ENCODE measurements around the gene CEBPZOS. TPM values are rescaled to one million over a fixed set of nuclear protein-coding genes. Genes with fewer than 3 reads are reported as not detected.

CEBPZOS gene
- total RNA-seq, 1 donor from 2014 or later = not detected

DNA sequence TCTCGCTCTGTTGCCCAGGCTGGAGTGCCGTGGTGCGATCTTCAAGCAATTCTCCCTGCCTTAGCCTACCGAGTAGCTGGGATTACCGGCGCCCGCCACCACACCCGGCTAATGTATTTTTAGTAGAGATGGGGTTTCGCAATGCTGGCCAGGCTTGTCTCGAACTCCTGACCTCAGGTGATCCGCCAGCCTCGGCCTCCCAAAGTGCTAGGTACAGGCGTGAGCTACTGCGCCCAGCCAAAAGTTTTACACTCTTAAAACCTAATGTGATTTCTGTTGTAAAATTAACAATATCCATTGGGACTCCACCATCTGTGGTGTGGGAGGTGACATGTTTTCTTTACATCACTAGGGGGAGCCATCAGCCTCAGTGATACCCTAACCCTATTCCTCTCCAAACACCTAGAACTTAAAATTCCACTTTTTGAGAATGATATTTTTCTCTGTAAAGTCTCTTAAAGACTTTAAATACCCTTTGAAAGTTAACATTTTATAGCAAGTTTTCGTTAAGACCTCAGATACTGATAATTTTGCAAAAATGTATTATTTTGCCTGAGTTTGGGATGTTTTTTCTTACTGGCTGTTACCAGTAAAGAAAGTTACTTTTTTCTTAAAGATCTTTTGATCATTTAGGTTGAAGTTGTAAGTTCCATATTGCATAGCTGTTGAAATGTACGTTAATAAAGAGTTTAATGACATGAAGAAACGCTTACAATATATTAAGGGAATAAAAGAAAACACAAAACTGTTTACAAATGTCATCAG, 27.9 kb upstream of the CEBPZOS start:
- TF ChIP-seq, protein P1, sequence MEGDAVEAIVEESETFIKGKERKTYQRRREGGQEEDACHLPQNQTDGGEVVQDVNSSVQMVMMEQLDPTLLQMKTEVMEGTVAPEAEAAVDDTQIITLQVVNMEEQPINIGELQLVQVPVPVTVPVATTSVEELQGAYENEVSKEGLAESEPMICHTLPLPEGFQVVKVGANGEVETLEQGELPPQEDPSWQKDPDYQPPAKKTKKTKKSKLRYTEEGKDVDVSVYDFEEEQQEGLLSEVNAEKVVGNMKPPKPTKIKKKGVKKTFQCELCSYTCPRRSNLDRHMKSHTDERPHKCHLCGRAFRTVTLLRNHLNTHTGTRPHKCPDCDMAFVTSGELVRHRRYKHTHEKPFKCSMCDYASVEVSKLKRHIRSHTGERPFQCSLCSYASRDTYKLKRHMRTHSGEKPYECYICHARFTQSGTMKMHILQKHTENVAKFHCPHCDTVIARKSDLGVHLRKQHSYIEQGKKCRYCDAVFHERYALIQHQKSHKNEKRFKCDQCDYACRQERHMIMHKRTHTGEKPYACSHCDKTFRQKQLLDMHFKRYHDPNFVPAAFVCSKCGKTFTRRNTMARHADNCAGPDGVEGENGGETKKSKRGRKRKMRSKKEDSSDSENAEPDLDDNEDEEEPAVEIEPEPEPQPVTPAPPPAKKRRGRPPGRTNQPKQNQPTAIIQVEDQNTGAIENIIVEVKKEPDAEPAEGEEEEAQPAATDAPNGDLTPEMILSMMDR (IDR thresholded peaks at IDR 0.05) = peak; percentile 86
- Mint-ChIP-seq H3K9me3 (ENCODE audit: low read depth) (peaks cover 15% of the 10 kb centered on the region), H3K27me3 (ENCODE audit: low read depth) (no peaks in the 10 kb centered on the region), H3K4me1 (ENCODE audit: low read depth) (peaks cover 12% of the 10 kb centered on the region), H3K4me3 (ENCODE audit: unreplicated experiment) (no peak overlapping the region), H3K27ac (ENCODE audit: unreplicated experiment) (no peak overlapping the region), H3K36me3 (ENCODE audit: low read depth) (peaks cover 4% of the 10 kb centered on the region)
- DNase-seq (ENCODE audit: low spot score) = no peak

DNA sequence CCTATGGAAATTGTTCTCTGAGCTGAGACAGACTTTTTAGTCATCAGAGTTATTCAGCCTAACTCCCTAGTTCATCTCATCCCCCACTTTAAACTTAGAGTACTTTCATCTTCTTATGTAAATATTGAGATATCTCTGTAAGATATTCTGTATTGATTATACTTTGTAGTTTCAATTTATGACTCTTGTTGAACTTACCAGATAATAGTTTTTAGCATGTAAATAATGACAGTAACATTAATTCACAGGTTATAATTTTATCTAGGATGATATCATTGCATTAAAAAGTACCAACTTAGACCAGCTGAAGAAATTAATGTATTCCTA, 24.7 kb upstream of the CEBPZOS start:
- H3K27ac Mint-ChIP-seq (ENCODE audit: unreplicated experiment) = no peak overlapping the region
- no peaks in the 10 kb centered on the region for H3K9me3 Mint-ChIP-seq (ENCODE audit: low read depth)
- TF ChIP-seq, protein P1 (IDR thresholded peaks at IDR 0.05) = no peak

DNA sequence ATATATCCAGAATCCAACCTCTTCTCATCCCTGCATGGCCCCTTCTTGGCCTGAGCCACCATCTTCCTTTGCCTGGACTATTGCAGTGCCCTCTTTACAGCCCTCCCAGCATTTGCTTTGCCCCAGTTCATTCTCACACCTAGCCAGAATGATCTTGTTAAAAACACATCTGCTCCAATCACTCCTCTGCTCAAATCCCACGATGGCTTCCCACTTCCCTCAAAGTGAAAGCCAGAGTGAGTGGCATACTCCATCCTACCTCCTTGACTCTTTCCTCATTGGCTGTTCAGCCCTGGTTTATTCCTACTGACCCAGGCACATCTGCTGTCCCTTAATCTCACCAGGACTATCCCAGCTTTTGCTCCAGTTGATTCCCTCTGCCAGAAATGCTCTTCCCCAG, 22.6 kb upstream of the CEBPZOS start:
- H3K9me3 Mint-ChIP-seq (ENCODE audit: low read depth) = no peaks in the 10 kb centered on the region
- TF ChIP-seq, protein P1 (IDR thresholded peaks at IDR 0.05) = no peak
- no peak overlapping the region for H3K4me3 Mint-ChIP-seq (ENCODE audit: unreplicated experiment)
- no peaks in the 10 kb centered on the region for H3K36me3 Mint-ChIP-seq (ENCODE audit: low read depth)
- no peak for DNase-seq (ENCODE audit: low spot score)
- H3K4me1 Mint-ChIP-seq (ENCODE audit: low read depth) = peaks cover 5% of the 10 kb centered on the region
- H3K27ac Mint-ChIP-seq (ENCODE audit: unreplicated experiment) = no peak overlapping the region
- no peaks in the 10 kb centered on the region for H3K27me3 Mint-ChIP-seq (ENCODE audit: low read depth)

More for the DNA sequence above, 24.7 kb upstream of the CEBPZOS start:
- peaks cover 12% of the 10 kb centered on the region for H3K4me1 Mint-ChIP-seq (ENCODE audit: low read depth)
- H3K36me3 Mint-ChIP-seq (ENCODE audit: low read depth) = no peaks in the 10 kb centered on the region
- no peak overlapping the region for H3K4me3 Mint-ChIP-seq (ENCODE audit: unreplicated experiment)
- no peaks in the 10 kb centered on the region for H3K27me3 Mint-ChIP-seq (ENCODE audit: low read depth)
- DNase-seq (ENCODE audit: low spot score) = no peak

DNA sequence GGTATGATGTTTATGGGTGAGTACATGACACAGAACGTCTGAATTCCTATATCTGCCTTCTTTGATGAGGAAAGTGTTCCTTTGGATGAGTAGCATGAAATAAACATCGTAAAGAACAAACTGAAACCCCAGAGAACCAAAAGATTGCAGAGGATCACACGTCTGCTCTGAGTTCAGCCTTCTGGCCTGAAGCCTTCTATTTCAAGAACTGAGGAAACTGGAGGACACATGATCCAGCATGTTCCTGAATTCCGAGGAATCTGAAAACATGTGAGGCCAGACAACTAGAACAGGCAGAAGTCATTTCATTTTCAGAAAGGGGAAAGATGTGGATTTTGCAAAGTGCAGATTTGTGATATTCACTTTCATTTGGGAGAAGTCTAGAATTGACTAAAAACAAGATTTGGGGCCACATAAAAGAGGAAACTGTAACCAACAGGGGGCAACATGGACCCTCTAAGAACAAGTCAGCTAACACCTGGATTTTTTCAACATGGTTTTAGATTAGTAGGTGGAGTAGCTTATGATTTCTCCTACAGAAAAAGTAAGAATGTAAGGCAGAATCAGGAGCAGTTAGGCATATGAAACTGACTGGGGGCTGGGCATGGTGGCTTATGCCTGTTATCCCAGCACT, 16.2 kb upstream of the CEBPZOS start:
- H3K36me3 Mint-ChIP-seq (ENCODE audit: low read depth) = no peaks in the 10 kb centered on the region
- DNase-seq (ENCODE audit: low spot score) = no peak
- H3K4me1 Mint-ChIP-seq (ENCODE audit: low read depth) = peaks cover 5% of the 10 kb centered on the region
- H3K9me3 Mint-ChIP-seq (ENCODE audit: low read depth) = no peaks in the 10 kb centered on the region
- H3K27me3 Mint-ChIP-seq (ENCODE audit: low read depth) = no peaks in the 10 kb centered on the region
- no peak overlapping the region for H3K27ac Mint-ChIP-seq (ENCODE audit: unreplicated experiment)
- H3K4me3 Mint-ChIP-seq (ENCODE audit: unreplicated experiment) = no peak overlapping the region
- TF ChIP-seq, protein P1 (IDR thresholded peaks at IDR 0.05) = no peak

DNA sequence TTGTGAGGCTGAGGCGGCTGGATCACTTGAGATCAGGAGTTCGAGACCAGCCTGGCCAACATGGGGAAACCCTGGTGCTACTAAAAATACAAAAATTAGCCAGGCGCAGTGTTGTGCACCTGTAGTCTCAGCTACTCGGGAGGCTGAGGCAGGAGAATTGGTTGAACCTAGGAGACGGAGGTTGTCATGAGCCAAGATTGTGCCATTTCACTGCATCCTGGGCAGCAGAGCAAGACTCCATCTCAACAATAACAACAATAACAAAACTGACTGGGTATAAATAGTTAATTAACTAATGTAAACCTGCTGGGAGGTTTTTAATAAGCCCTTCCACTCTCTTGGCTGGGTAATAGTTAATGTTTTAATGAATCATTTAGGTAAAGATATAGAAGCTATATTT, 15.7 kb upstream of the CEBPZOS start:
- no peak for DNase-seq (ENCODE audit: low spot score)
- Mint-ChIP-seq H3K27ac (ENCODE audit: unreplicated experiment) (no peak overlapping the region), H3K27me3 (ENCODE audit: low read depth) (no peaks in the 10 kb centered on the region), H3K36me3 (ENCODE audit: low read depth) (no peaks in the 10 kb centered on the region), H3K9me3 (ENCODE audit: low read depth) (no peaks in the 10 kb centered on the region), H3K4me1 (ENCODE audit: low read depth) (peaks cover 5% of the 10 kb centered on the region), H3K4me3 (ENCODE audit: unreplicated experiment) (no peak overlapping the region)
- TF ChIP-seq, protein P1 (IDR thresholded peaks at IDR 0.05) = no peak

All from chondrocyte (in vitro differentiated cells).